Superior temporal gyrus (tissue), 1 donor: ENCODE results near the gene DNA2.

Experiments
- DNase-seq: peaks from one replicate; pipeline ENCODE4 v3.0.0-alpha.2; 2016; ENCODE audit errors: extremely low spot score

Gene DNA2

GRCh38 chr10:68442971-68443370 lies 28.8 kb downstream of the DNA2 start:
- peak; percentile 40 for DNase-seq

DNA sequence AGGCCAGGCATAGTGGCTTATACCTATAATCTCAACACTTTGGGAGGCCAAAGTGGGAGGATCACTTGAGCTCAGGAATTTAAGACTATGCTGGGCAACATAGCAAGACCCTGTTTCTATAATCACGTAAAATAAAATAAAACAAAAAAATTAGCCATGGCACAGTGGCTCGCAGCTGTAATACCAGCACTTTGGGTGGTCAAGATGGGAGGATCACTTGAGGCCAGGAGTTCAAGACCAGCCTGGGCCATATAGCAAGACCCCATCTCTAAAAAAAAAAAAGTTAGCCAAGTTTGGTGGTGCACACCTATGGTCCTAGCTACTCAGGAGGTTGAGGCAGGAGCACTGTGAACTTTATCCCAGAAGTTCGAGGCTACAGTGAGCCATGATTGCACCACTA lies 30.9 kb downstream of the DNA2 start:
- DNase-seq = no peak

DNA sequence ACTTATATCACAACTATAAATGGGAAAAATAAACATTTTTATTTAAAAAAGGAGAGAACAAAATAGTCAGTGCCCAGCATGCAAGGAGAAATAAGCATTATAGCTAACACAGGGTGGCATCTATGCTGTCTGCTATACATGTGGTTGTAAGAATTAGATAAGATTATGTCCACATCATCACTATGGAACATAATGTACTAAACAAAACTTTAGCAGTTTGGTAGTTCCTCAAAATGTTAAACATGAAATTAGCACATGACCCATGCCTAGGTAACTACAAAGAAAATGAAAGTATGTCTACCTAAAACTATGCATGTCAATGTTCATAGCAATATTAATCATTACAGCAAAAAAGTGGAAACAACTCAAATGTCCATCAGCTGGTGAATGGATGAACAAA lies 36.0 kb downstream of the DNA2 start:
- no peak for DNase-seq

GRCh38 chr10:68434657-68435056 lies 37.1 kb downstream of the DNA2 start:
- no peak for DNase-seq

DNA sequence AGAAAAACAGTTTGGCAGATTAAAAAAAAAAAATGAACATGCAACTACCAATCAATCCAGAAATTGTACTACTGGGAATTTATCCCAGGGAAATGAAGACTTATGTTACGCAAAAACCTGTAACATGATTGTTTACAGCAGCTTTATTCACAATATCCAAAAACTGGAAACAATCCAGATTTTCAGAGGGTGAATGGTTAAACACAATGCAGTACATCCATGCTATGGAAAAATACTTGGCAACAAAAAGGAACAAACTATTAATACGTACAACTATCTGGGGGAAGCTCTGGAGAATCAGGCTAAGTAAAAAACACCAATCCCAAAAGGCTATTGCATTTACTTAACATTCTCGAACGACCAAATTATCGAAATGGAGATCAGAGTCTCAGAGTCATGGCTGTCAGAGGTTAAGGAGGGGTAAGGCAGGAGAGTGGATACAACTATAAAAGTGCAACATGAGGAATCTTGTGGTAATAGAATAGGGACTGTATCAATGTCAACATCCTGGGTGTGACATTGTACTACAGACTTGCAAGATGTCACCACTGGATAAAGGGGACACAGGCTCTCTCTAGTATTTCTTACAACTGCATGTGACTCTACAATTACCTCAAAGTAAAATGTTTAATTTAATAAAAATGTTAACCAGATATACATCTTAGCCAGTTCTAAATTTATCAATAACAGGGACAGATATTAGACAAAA lies 43.2 kb downstream of the DNA2 start:
- no peak for DNase-seq

DNA sequence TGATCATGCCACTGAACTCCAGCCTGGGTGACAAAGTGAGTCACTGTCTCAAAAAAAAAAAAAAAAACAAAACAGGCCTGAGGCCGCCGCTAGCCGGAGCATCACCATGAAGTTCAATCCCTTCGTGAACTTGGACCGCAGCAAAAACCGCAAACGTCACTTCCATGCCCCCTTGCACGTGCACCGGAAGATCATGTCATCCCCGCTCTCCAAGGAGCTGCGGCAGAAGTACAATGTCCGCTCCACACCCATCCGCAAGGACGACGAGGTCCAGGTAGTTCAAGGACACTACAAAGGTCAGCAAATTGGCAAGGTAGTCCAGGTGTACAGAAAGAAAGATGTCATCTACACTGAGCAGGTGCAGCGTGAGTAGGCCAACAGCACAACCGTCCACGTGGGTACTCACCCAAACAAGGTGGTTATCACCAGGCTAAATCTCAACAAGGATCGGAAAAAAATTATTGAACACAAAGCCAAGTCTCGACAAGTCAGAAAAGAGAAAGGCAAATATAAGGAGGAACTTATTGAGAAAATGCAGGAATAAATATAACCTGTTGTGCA lies 47.2 kb downstream of the DNA2 start:
- DNase-seq = no peak

- no peak for DNase-seq
Observed at GRCh38 chr10:68423522-68423921, 48.3 kb downstream of the DNA2 start.

DNA sequence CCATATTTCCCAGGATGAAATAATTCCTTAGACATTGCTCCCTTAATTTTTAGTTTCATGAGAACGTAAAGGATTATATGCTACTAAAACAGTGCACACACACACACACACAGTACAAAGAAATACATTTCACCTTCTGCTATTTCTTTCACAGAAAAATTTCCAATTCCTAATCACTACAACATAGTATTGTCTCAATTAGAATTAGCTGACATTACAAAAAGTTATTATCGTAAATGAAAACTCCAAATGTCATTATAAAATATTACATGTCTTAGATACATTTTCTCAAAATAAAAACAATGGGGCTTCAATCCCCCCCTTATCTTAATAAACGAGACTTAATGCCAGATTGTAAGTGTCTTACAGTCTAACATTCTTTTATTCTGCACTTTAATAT lies 52.4 kb downstream of the DNA2 start:
- DNase-seq = no peak

DNA sequence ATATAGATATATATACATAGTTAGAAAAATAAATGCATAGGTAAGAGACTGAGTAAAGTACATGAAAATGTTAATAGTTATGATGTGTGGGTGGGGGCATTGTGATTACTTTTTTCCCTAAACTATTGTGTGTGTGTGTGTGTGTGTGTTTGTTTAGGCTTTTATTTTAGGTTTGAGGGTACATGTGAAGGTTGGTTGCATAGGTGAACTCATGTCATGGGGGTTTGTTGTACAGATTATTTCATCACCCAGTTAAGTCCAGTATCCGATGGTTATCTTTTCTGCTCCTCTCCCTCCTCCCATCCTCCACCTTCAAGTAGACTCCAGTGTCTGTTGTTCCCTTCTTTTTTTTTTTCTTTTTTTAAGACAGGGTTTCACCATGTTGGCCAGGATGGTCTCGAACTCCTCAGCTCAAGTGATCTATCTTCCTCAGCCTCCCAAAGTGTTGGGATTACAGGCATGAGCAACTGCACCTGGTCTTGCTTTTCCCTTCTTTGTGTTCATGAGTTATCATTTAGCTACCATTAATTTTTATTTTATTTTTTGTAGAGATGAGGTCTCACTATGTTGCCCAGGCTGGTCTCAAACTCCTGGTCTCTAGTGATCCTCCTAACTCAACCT lies 62.8 kb downstream of the DNA2 start:
- DNase-seq = no peak

DNA sequence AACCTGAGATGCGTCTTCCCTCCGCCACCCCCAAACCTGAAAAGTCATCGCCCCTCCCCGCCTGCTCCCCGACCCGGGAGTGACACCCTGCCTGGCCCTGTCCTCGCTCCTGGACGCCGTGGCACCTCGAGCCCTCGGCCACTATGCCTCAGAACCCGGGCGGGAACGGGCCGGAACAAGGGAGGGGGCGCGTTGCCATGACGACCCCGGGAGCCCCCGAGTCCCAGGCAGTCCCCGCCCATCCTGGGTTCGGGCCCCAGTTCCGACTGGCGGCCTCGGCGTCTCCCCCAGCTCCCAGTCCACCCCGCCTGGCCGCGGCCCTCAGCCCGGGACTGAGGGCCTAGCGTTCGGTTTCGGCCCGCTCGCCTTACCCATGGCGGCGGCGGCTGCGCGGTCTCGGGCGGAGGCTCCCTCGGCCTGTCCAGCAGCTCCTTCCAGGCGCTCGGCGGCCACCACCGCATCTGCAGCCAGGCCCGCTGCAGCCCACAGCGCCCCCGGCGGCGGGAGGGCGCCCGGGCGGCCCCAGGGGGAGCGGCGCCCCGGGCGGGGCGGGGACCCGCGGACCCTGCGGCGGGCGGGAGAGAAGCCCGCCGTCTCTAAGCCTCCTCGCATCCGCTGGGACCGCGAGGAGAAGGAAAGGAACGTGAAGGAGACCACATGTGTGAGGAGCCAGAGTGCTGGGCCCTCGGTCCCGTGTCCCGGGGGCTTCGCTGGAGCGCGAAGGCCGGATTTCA lies 64.8 kb downstream of the DNA2 start, which contains the start of gene RUFY2:
Gene RUFY2, minus strand, starts transcription at position 463 of the 734 bp plus-strand sequence. Its CDS starts 88 bp downstream, at position 375.
- peak; percentile 72 for DNase-seq

GRCh38 chr10:68406111-68406814 lies 65.5 kb downstream of the DNA2 start:
- DNase-seq = peak; percentile 73

DNA sequence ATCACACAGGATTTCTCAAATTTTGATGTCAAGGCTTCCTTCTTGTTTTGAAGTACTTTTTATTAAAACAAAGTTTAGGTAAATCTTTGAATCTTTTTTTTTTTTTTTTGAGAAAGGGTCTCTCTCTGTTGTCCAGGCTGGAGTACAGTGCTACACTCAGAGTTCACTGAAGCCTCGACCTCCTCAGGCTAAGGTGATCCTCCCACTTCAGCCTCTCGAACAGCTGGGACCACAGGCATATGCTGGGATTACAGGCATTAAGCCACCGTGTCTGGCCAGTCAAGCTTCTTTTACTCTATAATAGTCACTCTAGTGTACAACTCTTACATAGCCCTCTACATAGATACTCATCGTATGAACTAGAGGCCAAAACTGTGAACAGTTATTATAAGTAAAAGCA lies 68.1 kb downstream of the DNA2 start:
- DNase-seq = no peak

GRCh38 chr10:68402276-68402675 lies 69.5 kb downstream of the DNA2 start:
- no peak for DNase-seq

- no peak for DNase-seq
Observed at GRCh38 chr10:68397005-68397404, 74.8 kb downstream of the DNA2 start.

- DNase-seq = no peak
Observed at GRCh38 chr10:68385740-68386139, 86.0 kb downstream of the DNA2 start.

DNA sequence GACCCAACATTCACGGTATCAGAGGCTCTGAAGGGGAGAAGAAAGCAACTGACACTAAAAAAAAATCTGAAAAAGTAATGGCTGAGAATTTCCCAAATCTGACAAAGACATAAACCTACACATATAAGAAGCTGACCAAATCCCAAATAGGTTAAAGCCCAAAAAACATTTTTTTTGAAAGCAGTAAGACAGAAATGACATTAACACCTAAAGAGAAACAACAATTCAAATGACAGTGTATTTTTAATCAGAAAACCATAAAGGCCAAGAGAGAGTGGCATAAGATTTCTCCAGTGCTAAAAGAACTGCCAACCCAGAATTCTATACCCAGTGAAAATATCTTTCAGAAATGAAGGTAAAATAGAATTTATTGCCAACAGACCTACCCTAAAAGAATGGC lies 100.2 kb downstream of the DNA2 start:
- DNase-seq = no peak

DNA sequence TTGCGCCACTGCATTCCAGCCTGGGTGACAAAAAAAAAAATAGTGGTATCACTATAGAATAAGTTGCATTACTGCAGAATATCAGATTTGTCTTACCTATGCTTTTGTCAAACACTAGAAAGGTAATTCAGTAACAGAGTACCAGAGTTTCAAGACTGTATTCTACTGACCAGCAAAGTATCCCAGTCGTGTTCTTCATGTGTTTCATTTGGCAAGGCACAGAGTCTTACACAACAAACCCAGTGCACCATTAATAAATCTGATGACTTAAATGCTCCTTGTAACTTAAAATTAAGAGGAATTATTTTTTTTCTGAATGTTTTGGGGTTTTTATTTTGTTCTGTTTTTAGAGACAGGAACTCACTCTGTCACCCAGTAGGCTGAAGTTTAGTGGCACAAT lies 104.7 kb downstream of the DNA2 start:
- no peak for DNase-seq

- no peak for DNase-seq
Observed at GRCh38 chr10:68366600-68366999, 105.2 kb downstream of the DNA2 start.

DNA sequence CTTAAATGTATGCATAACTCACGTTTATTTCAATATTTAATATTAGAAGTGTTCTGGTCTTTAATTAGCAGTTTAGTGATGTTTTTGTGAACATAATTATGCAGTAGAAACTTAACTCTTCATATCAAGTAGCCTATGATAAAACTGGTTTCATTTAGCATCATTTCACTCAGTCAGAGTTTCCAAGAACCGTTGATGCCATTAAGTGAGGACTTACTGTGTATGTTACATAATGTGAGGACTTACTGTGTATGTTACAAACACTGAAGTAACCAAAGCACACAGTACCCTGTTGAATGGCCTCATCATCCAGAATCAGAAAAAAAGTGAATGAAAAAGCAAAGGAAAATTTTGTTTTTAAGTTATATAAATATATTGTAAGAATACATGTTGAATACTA lies 106.2 kb downstream of the DNA2 start:
- DNase-seq = no peak

DNA sequence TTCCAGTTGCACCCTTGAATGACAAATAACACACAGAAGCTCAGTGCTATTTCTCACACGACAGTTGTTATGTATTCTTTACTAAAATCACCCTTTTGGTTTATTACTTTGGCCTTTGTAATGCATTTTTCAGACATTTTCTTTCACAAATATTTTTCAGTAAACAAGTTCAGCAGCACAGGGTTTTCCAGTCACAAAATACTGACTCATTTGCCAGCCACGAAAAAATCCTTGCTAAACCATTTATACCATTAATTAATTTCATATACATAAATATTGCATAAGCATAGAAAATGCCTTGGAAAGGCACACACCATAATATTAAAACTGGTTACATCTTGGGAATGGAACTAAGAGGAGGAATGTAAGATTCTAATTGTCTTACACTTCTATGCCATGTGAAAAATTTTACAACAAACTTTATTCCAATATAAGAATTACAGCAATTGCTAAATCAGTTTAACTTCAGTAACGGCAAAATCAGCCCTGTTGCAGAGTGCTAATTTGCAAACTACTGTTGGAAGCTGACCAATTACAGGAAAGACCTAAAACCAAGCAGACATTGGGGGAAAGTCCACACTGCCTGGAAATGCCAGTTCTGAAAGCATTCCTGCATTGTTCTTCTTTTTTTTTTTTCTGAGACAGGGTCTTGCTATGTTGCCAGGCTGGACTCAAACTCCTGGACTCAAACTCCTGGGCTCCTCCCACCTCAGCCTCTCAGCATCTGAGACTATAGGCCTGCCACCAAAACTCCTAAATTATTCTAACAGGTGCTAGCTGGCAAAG lies 107.5 kb downstream of the DNA2 start:
- DNase-seq = no peak
